GM21528 (cell line): ENCODE measurements around the gene SPG21.
"Not testable (repeated sequence)": the region's sequence is repeated elsewhere in the genome, so short reads cannot be mapped to it uniquely, and the experiment has no call there.

Experiments
- ATAC-seq: cut with Tn5 transposase; IDR thresholded peaks from one replicate; pipeline ENCODE4 v1.9.1; 2021; ENCODE audit warnings: mild to moderate bottlenecking, moderate library complexity; ENCODE audit not compliant: unreplicated experiment, low FRiP score

The SPG21 gene

GRCh38 chr15:64989416-64990167, at the start of gene SPG21:
Gene SPG21 (minus strand): TSS chr15:64989914. CDS start chr15:64983569, 6,345 bp downstream.
- peak; percentile 95 for ATAC-seq

GRCh38 chr15:65038836-65039235, 49.1 kb upstream of the SPG21 start:
- no peak for ATAC-seq

GRCh38 chr15:65038428-65038827, 48.7 kb upstream of the SPG21 start:
- no peak for ATAC-seq

- no peak for ATAC-seq
These were observed 47.6 kb upstream of the SPG21 start for GRCh38 chr15:65037309-65037708.

- no peak for ATAC-seq
These were observed 45.0 kb upstream of the SPG21 start for GRCh38 chr15:65034719-65035118.

GRCh38 chr15:65033659-65034269, 44.0 kb upstream of the SPG21 start:
- ATAC-seq, result no peak

- ATAC-seq, result no peak
These were observed 43.3 kb upstream of the SPG21 start for GRCh38 chr15:65032801-65033537.

GRCh38 chr15:65029736-65030208, 40.1 kb upstream of the SPG21 start:
- ATAC-seq, result no peak

GRCh38 chr15:65028921-65029735, 39.4 kb upstream of the SPG21 start, which contains the start of gene MTFMT:
Gene MTFMT (minus strand): TSS chr15:65029639. CDS start chr15:65029613, 26 bp downstream.
- ATAC-seq, result peak; percentile 79

- no peak for ATAC-seq
These were observed 38.6 kb upstream of the SPG21 start for GRCh38 chr15:65028338-65028737.

- ATAC-seq, result no peak
These were observed 37.9 kb upstream of the SPG21 start for GRCh38 chr15:65027593-65027992.

GRCh38 chr15:65026756-65027155, 37.0 kb upstream of the SPG21 start:
- no peak for ATAC-seq

GRCh38 chr15:65021488-65021887, 31.8 kb upstream of the SPG21 start:
- no peak for ATAC-seq

GRCh38 chr15:65020419-65020818, 30.7 kb upstream of the SPG21 start:
- no peak for ATAC-seq

- not testable (repeated sequence) for ATAC-seq
These were observed 21.5 kb upstream of the SPG21 start for GRCh38 chr15:65011198-65011597.

- no peak for ATAC-seq
These were observed 19.3 kb upstream of the SPG21 start for GRCh38 chr15:65008983-65009382.

GRCh38 chr15:65006876-65007275, 17.2 kb upstream of the SPG21 start:
- no peak for ATAC-seq

GRCh38 chr15:65004993-65005392, 15.3 kb upstream of the SPG21 start:
- no peak for ATAC-seq

- no peak for ATAC-seq
These were observed 8.1 kb upstream of the SPG21 start for GRCh38 chr15:64997745-64998375.

- no peak for ATAC-seq
These were observed 7.4 kb upstream of the SPG21 start for GRCh38 chr15:64997066-64997465.
